Glomerular visceral epithelial cell (primary cell): ENCODE results near the gene RALGDS.
A peak's percentile ranks its signal among the peaks of the same experiment; 100 is the strongest.
"Not testable (repeated sequence)": the region's sequence is repeated elsewhere in the genome, so short reads cannot be mapped to it uniquely, and the experiment has no call there.

Experiments
- DNase-seq: peaks from one replicate; pipeline ENCODE4 v3.0.0-alpha.2; 2016; ENCODE audit errors: extremely low spot score

The RALGDS gene

GRCh38 chr9:133067813-133068212 is 53.2 kb downstream of the RALGDS start:
- peak; percentile 12 for DNase-seq

GRCh38 chr9:133067006-133067405 is 54.0 kb downstream of the RALGDS start:
- DNase-seq: no peak

GRCh38 chr9:133066181-133066983 is 54.7 kb downstream of the RALGDS start:
- DNase-seq: no peak

- no peak for DNase-seq
Observed at GRCh38 chr9:133065070-133065388, 56.0 kb downstream of the RALGDS start.

- DNase-seq: no peak
Observed at GRCh38 chr9:133064241-133065069, 56.6 kb downstream of the RALGDS start.

- no peak for DNase-seq
Observed at GRCh38 chr9:133063500-133064231, 57.4 kb downstream of the RALGDS start.

GRCh38 chr9:133063159-133063499 is 57.9 kb downstream of the RALGDS start:
- DNase-seq: no peak

GRCh38 chr9:133062569-133062968 is 58.5 kb downstream of the RALGDS start:
- not testable (repeated sequence) for DNase-seq

GRCh38 chr9:133061764-133062145 is 59.3 kb downstream of the RALGDS start, which contains the start of gene CEL:
Gene CEL, plus strand, starts transcription at chr9:133061981. Its CDS starts 22 bp downstream, at chr9:133062003.
- DNase-seq: not testable (repeated sequence)

GRCh38 chr9:133061019-133061763 is 59.8 kb downstream of the RALGDS start:
- peak; percentile 14 for DNase-seq

- DNase-seq: no peak
Observed at GRCh38 chr9:133060417-133060841, 60.6 kb downstream of the RALGDS start.

GRCh38 chr9:133059623-133060022 is 61.4 kb downstream of the RALGDS start:
- DNase-seq: no peak

- DNase-seq: no peak
Observed at GRCh38 chr9:133058550-133059320, 62.3 kb downstream of the RALGDS start.

GRCh38 chr9:133058071-133058470 is 63.0 kb downstream of the RALGDS start:
- no peak for DNase-seq

- DNase-seq: no peak
Observed at GRCh38 chr9:133057553-133057952, 63.5 kb downstream of the RALGDS start.

- no peak for DNase-seq
Observed at GRCh38 chr9:133057006-133057405, 64.0 kb downstream of the RALGDS start.

GRCh38 chr9:133056533-133056932 is 64.5 kb downstream of the RALGDS start:
- DNase-seq: no peak

GRCh38 chr9:133055788-133056420 is 65.1 kb downstream of the RALGDS start:
- DNase-seq: no peak

- no peak for DNase-seq
Observed at GRCh38 chr9:133054966-133055365, 66.1 kb downstream of the RALGDS start.

GRCh38 chr9:133054194-133054890 is 66.7 kb downstream of the RALGDS start:
- no peak for DNase-seq
